Osteoblast (primary cell): ENCODE data around the gene TMA16. TPM values are rescaled to one million over a fixed set of nuclear protein-coding genes. Genes with fewer than 3 reads are reported as not detected.

ENCODE experiments used
- total RNA-seq: library from RNA; depleted of rRNA; stranded (reverse); fragments of >200 nt; gene quantifications from 2 replicates; pipeline ENCODE4 v1.2.3, GENCODE V29; 2012

Gene TMA16
- total RNA-seq, 1 donor, result 22.8 TPM

Other genes with a start within 250 kb of the TMA16 start
- under 0.01 TPM in 2 replicates for gene NPY1R, start 162.1 kb upstream of the TMA16 start, total RNA-seq
- gene NPY5R, start 150.8 kb upstream of the TMA16 start, total RNA-seq, result not detected in 2 replicates
- not detected in 2 replicates for gene TKTL2, start 20.9 kb upstream of the TMA16 start, total RNA-seq